OCI-LY3 (cell line): ENCODE measurements around the gene FBXL4.

Source experiments
- CTCF ChIP-seq: fragments of 200-600, 300-600 bp; sonication (generic); IDR thresholded peaks from 2 replicates; pipeline ENCODE4 v1.5.1; 2014; ENCODE audit warnings: antibody characterized with exemption, low read length, low read depth
- EZH2phosphoT487 ChIP-seq: fragments of 200-600 bp; shearing (Covaris generic); IDR thresholded peaks from 2 replicates; pipeline ENCODE4 v1.6.1; 2018; ENCODE audit warnings: antibody characterized with exemption, mixed run types, low read depth

GRCh38 chr6:98885330-98885729 lies 62.4 kb downstream of the FBXL4 start:
- TF ChIP-seq EZH2phosphoT487 (no peak), CTCF (no peak)
